Esophagus squamous epithelium (tissue), 5 donors: ENCODE measurements around the gene RPL3. TPM values are rescaled to one million over a fixed set of nuclear protein-coding genes. Genes with fewer than 3 reads are reported as not detected.

Source experiments
- DNase-seq: peaks from one replicate; lab custom pipeline; 2025; lab: John Stamatoyannopoulos, UW
- H3K27ac ChIP-seq, 4 donors: fragments of 200-600 bp; sonication (generic); one replicate each; pipeline ENCODE4 v1.5.1; 2016 to 2019; ENCODE audit warnings: mild to moderate bottlenecking in 1 of 4
- H3K27me3 ChIP-seq, 4 donors: fragments of 200-600 bp; sonication (generic); 1 replicate in 3 of 4; 2 replicates in 1 of 4; pipeline versions ENCODE4 v1.5.1 to v1.6.0; 2017 to 2021; ENCODE audit warnings: antibody characterized with exemption in 1 of 4
- H3K36me3 ChIP-seq, 3 donors: fragments of 200-600 bp; sonication (generic); one replicate each; pipeline ENCODE4 v1.5.1; 2016 to 2019
- H3K4me1 ChIP-seq, 3 donors: fragments of 200-600 bp; sonication (generic); one replicate each; pipeline ENCODE4 v1.5.1; 2017 to 2019
- H3K4me3 ChIP-seq, 4 donors: fragments of 200-600 bp; sonication (generic); 1 replicate in 3 of 4; 2 replicates in 1 of 4; pipeline ENCODE4 v1.5.1; 2016 to 2019; ENCODE audit warnings: mild to moderate bottlenecking in 2 of 4, moderate library complexity in 1 of 4
- H3K9me3 ChIP-seq, 3 donors: fragments of 200-600 bp; sonication (generic); one replicate each; pipeline ENCODE4 v1.5.1; 2016 to 2019
- POLR2A ChIP-seq, 4 donors: fragments of 450-650 bp; IDR thresholded peaks; one replicate each; pipeline ENCODE4 v1.6.1; 2017; ENCODE audit warnings: antibody characterized with exemption in 4 of 4, mild to moderate bottlenecking in 4 of 4, moderate library complexity in 3 of 4
- WGBS, 2 donors: methylation state at CpG; one replicate each; pipeline ENCODE4 v1.1.5; 2018; 5-methylcytosine and 5-hydroxymethylcytosine counted together
- intact Hi-C: fragments of 100-400 bp; cut with DNase I; formaldehyde crosslinking; loops from one replicate; pipeline ENCODE4 v1.15.0; 2022
- total RNA-seq, 4 donors: library from RNA; depleted of rRNA; stranded (reverse); fragments of >200 nt; gene quantifications; one replicate each; pipeline ENCODE4 v1.1.0, GENCODE V29; 2016
- TF ChIP-seq, protein P1 (sequence below), 6 experiments: fragments of 450-650 bp in 4 of 6; fragments of 200-600 bp in 2 of 6; sonication (generic) in 2 of 6; IDR thresholded peaks; one replicate each; pipeline ENCODE4 v1.5.1; 2016 to 2019; ENCODE audit warnings: antibody characterized with exemption in 6 of 6, mild to moderate bottlenecking in 4 of 6, moderate library complexity in 4 of 6
- donor health status: DM: yes; HTN: yes; CAD: no.

Gene RPL3
- total RNA-seq, 4 donors from 2014 or later, result 1,469 to 2,891 (median 2,008) TPM

DNA sequence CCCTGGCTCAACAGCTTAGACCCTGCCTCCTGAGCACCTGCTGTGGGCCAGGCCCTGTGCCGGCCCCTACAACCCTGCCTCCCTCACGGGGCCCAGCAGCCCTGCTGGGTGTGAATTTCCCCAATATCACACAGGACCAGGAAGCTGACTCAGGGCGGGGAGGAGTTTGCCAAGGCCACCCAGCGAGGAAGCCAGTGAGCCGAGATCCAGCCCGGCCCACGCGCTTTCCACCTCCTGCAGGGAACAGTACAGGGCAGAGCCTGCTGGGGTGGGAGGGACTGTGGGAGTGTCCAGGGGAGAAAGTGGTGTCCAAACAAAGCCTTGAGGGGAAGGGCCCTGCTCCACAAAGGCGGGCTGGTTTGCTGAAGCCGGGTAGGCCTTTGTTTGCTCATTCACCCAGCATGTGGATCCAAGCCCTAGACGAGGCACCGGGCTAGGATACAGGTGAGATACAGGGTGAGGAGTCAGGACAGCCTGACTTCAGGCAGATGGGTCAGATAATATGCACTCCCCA lies 26.8 kb downstream of the RPL3 start:
- peak in 2 of 4 donors; percentile 29 to 58 for TF ChIP-seq POLR2A (IDR thresholded peaks at IDR 0.05)
- TF ChIP-seq, protein P1, sequence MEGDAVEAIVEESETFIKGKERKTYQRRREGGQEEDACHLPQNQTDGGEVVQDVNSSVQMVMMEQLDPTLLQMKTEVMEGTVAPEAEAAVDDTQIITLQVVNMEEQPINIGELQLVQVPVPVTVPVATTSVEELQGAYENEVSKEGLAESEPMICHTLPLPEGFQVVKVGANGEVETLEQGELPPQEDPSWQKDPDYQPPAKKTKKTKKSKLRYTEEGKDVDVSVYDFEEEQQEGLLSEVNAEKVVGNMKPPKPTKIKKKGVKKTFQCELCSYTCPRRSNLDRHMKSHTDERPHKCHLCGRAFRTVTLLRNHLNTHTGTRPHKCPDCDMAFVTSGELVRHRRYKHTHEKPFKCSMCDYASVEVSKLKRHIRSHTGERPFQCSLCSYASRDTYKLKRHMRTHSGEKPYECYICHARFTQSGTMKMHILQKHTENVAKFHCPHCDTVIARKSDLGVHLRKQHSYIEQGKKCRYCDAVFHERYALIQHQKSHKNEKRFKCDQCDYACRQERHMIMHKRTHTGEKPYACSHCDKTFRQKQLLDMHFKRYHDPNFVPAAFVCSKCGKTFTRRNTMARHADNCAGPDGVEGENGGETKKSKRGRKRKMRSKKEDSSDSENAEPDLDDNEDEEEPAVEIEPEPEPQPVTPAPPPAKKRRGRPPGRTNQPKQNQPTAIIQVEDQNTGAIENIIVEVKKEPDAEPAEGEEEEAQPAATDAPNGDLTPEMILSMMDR (IDR thresholded peaks at IDR 0.05), result no peak
- intact Hi-C loops, result no loop called here
- Histone ChIP-seq H3K36me3 (no peaks in the 10 kb centered on the region), H3K27me3 (peaks cover 0 to 7% (median 0%) of the 10 kb centered on the region in 4 donors), H3K9me3 (no peaks in the 10 kb centered on the region), H3K4me3 (no peak overlapping the region), H3K27ac (peak overlapping the region; percentile 68 to 89 (median 83)), H3K4me1 (peaks cover 34 to 56% (median 36%) of the 10 kb centered on the region in 3 donors)
- WGBS, 2 donors, result 17 to 43% methylated on average over 2 to 4 of the region's 12 CpGs
- peak; percentile 35 for DNase-seq

DNA sequence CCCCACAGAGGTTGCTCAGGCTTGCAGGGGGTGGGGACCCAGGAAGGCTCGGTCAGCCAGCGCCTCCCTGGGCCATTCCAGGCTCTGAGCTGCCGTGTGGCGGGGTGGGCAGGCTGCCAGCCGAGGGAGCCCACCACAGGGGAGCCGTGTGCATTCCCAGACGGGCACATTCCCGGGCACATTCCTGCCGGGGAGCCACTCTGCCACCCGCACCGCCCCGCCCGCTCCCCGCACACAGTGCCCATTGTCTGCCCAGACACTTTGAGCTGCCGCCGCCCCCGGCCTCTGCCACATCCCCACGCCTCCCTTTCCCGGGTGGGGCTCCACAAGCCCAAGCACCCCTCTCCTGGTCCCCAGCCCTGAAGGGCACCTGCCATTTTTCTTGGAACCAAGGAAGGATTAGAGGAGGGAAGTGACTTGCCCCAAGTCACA lies 27.4 kb downstream of the RPL3 start:
- intact Hi-C loops, result no loop called here
- no peak for DNase-seq
- no peak for TF ChIP-seq POLR2A (IDR thresholded peaks at IDR 0.05)
- TF ChIP-seq, protein P1 (IDR thresholded peaks at IDR 0.05), result no peak
- Histone ChIP-seq H3K36me3 (no peaks in the 10 kb centered on the region), H3K9me3 (no peaks in the 10 kb centered on the region), H3K27me3 (peaks cover 0 to 6% (median 0%) of the 10 kb centered on the region in 4 donors), H3K27ac (peak overlapping the region; percentile 68 to 89 (median 83)), H3K4me1 (peaks cover 30 to 55% (median 30%) of the 10 kb centered on the region in 3 donors), H3K4me3 (no peak overlapping the region)
- 40 to 79% methylated on average over 1 to 5 of the region's 19 CpGs for WGBS, 2 donors

DNA sequence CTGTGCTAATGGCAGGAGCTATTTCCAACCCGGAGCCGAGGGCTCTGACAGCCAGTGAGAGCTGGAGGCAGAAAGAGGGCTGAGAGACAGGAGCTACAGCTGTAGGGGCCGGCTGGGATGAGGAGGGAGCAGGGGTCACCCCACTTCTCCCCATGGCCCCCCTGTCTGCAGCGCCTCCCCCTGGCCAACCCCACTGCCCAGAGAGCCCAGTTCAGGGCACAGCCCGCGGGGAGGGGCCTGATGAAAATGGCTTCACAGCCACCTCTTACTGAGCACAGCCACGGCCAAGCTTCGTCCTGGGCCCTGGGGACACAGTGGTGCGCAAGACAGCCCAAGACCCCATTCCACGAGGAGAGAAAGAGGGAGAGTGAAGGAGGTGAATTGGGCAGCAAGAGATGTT lies 27.9 kb downstream of the RPL3 start:
- intact Hi-C loops, result no loop called here
- Histone ChIP-seq H3K4me1 (peaks cover 26 to 53% (median 27%) of the 10 kb centered on the region in 3 donors), H3K4me3 (no peak overlapping the region), H3K9me3 (no peaks in the 10 kb centered on the region), H3K27me3 (peaks cover 0 to 1% (median 0%) of the 10 kb centered on the region in 4 donors), H3K36me3 (no peaks in the 10 kb centered on the region), H3K27ac (peak overlapping the region; percentile 68 to 89 (median 83))
- no peak for DNase-seq
- WGBS, 2 donors, result 84 to 90% methylated on average over 8 of the region's 10 CpGs
- TF ChIP-seq, protein P1 (IDR thresholded peaks at IDR 0.05), result no peak
- TF ChIP-seq POLR2A (IDR thresholded peaks at IDR 0.05), result no peak

- DNase-seq, result no peak
- Histone ChIP-seq H3K9me3 (no peaks in the 10 kb centered on the region), H3K4me1 (peaks cover 26 to 52% (median 27%) of the 10 kb centered on the region in 3 donors), H3K27me3 (no peaks in the 10 kb centered on the region), H3K27ac (peak overlapping the region in 2 of 4 donors; percentile 10 to 14), H3K36me3 (no peaks in the 10 kb centered on the region), H3K4me3 (no peak overlapping the region)
- intact Hi-C loops, result no loop called here
- TF ChIP-seq POLR2A (IDR thresholded peaks at IDR 0.05), result no peak
- TF ChIP-seq, protein P1 (IDR thresholded peaks at IDR 0.05), result no peak
- 40 to 56% methylated on average over 7 to 8 of the region's 17 CpGs for WGBS, 2 donors
Observed at GRCh38 chr22:39290724-39291161, 28.7 kb downstream of the RPL3 start.

DNA sequence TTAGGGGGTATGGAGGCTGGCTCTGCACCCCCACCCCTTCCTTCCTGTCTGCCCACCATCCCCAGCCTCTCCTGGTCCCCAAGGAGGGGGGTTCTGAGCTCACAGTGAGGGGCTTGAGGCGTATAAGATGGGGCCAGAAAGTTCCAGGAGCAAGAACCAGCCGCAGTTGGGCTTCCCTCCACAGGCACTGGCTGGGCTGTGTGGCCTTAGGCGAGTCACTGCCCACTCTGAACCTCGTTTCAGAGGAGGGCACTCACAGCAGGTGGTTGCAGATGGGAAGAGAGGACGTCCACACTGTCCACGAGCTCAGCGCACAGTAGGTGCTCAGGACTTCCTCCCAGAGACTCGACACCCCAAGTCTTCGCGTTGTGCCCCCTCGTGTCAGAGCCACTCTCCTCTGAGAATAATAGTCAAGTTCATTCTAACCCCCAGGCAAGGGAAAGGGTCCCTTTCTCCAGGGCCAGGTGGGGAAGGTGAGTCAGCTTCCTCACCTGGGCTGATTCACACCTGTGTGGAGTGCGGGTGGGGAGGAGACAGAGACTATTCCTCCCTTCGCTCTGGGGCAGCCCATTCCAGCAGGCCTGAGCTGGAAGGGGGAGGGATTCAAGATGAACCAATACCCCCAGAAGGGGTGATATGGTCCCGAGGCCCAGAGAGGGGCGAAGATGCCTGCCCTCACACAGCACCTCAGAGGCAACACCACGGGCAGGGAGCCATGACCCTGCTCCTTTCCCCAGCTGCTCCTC lies 29.3 kb downstream of the RPL3 start:
- H3K36me3 ChIP-seq, result no peaks in the 10 kb centered on the region
- no peak for TF ChIP-seq POLR2A (IDR thresholded peaks at IDR 0.05)
- TF ChIP-seq, protein P1 (IDR thresholded peaks at IDR 0.05), result no peak
- H3K4me1 ChIP-seq, result peaks cover 26 to 52% (median 27%) of the 10 kb centered on the region in 3 donors
- no peak for DNase-seq
- peak overlapping the region in 2 of 4 donors; percentile 10 to 14 for H3K27ac ChIP-seq
- 28 to 29% methylated on average over 3 to 9 of the region's 16 CpGs for WGBS, 2 donors
- H3K4me3 ChIP-seq, result no peak overlapping the region
- peaks cover 0 to 2% (median 2%) of the 10 kb centered on the region in 3 donors for H3K9me3 ChIP-seq
- H3K27me3 ChIP-seq, result no peaks in the 10 kb centered on the region
- intact Hi-C loops, result no loop called here
